Loucy (cell line): ENCODE measurements around the gene CENPS.
A peak's percentile ranks its signal among the peaks of the same experiment; 100 is the strongest.

Experiments
- EZH2phosphoT487 ChIP-seq: fragments of 200-600 bp; IDR thresholded peaks from 2 replicates; pipeline ENCODE4 v1.6.1; 2018; ENCODE audit warnings: antibody characterized with exemption, mild to moderate bottlenecking, moderate library complexity, borderline replicate concordance
- TF ChIP-seq, protein P1 (sequence below): fragments of 200-600 bp; sonication (generic); conservative IDR thresholded peaks from 2 replicates; pipeline ENCODE4 v1.5.1; 2014; ENCODE audit warnings: mild to moderate bottlenecking, antibody characterized with exemption, low read length

- TF ChIP-seq, protein P1, sequence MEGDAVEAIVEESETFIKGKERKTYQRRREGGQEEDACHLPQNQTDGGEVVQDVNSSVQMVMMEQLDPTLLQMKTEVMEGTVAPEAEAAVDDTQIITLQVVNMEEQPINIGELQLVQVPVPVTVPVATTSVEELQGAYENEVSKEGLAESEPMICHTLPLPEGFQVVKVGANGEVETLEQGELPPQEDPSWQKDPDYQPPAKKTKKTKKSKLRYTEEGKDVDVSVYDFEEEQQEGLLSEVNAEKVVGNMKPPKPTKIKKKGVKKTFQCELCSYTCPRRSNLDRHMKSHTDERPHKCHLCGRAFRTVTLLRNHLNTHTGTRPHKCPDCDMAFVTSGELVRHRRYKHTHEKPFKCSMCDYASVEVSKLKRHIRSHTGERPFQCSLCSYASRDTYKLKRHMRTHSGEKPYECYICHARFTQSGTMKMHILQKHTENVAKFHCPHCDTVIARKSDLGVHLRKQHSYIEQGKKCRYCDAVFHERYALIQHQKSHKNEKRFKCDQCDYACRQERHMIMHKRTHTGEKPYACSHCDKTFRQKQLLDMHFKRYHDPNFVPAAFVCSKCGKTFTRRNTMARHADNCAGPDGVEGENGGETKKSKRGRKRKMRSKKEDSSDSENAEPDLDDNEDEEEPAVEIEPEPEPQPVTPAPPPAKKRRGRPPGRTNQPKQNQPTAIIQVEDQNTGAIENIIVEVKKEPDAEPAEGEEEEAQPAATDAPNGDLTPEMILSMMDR: peak; percentile 74
- no peak for TF ChIP-seq EZH2phosphoT487
Measured at GRCh38 chr1:10430216-10431069, at the start of gene CENPS.
